Measurements from ENCODE around the gene SYTL5. TPM values are rescaled to one million over a fixed set of nuclear protein-coding genes. Genes with fewer than 3 reads are reported as not detected.

Gene SYTL5
- total RNA-seq, 1 experiment from 2014 or later: not detected

- in situ Hi-C loops (cut with HindIII; ENCODE audit: low pct_unique_long_range_greater_than_20kb, low sequenced_read_pairs): no loop called here
- DNase-seq (ENCODE audit: low read depth): no peak
Measured at GRCh38 chrX:38006778-38007177, 425 bp downstream of the SYTL5 start.

GRCh38 chrX:38008658-38009057 is 2.3 kb downstream of the SYTL5 start:
- DNase-seq (ENCODE audit: low read depth): peak; percentile 37
- in situ Hi-C loops (cut with HindIII; ENCODE audit: low pct_unique_long_range_greater_than_20kb, low sequenced_read_pairs): no loop called here

- in situ Hi-C loops (cut with HindIII; ENCODE audit: low pct_unique_long_range_greater_than_20kb, low sequenced_read_pairs): no loop called here
- no peak for DNase-seq (ENCODE audit: low read depth)
Measured at GRCh38 chrX:38009641-38010040, 3.3 kb downstream of the SYTL5 start.

DNA sequence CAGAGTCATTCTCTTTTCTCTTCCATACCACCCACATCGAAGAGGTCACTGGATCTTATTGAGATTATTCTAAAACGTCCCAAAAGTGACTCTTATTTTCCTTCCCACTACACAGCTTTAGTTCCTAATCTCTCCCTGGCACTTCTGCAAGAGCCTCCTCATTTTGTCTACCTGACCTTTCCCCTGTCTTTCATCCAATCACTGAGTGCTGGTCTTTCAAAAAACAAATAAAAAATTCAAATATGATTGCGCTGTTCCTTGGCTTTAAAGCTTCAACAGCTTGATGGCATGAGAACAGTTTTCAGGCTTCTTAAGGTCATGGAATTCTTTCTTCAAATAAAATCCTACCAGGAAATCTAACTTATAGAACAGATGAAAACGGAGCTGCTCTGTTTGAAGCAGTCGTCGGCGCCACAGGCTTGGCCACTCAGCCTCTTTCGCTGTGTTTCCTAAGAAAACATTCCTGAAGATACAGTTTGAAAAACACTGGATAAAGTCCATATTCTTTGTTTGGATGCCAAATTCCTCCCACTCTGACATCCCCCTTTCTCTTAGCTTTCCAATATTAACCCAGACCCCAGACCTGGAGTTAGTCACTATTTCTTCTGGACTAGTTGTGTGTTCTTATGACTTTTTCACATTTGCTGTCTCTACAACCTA is 12.5 kb downstream of the SYTL5 start:
- in situ Hi-C loops (cut with HindIII; ENCODE audit: low pct_unique_long_range_greater_than_20kb, low sequenced_read_pairs): no loop called here

GRCh38 chrX:38028300-38028699 is 21.9 kb downstream of the SYTL5 start:
- no peak for DNase-seq (ENCODE audit: low read depth)
- in situ Hi-C loops (cut with HindIII; ENCODE audit: low pct_unique_long_range_greater_than_20kb, low sequenced_read_pairs): no loop called here

More for the DNA sequence above, 12.5 kb downstream of the SYTL5 start:
- no peak for DNase-seq (ENCODE audit: low read depth)

DNA sequence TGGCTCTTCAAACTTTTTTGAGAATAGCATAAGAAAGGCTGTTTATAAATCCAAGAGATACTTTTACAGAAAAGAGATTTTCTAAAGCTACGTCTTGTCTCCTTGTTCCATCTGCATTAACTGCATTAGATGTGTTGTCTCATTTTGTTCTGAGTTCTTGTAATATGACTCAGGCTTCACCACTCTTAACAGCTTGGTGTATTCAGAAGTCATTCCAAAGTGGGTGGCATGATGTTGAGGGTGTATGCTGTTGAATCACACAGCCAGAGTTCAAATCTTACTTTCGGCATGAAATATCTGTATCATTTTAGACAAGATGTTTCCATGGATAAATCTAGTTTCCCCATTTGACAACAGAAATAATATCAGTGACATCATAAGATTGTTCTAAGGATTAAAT is 30.1 kb downstream of the SYTL5 start:
- in situ Hi-C loops (cut with HindIII; ENCODE audit: low pct_unique_long_range_greater_than_20kb, low sequenced_read_pairs): no loop called here
- DNase-seq (ENCODE audit: low read depth): no peak

DNA sequence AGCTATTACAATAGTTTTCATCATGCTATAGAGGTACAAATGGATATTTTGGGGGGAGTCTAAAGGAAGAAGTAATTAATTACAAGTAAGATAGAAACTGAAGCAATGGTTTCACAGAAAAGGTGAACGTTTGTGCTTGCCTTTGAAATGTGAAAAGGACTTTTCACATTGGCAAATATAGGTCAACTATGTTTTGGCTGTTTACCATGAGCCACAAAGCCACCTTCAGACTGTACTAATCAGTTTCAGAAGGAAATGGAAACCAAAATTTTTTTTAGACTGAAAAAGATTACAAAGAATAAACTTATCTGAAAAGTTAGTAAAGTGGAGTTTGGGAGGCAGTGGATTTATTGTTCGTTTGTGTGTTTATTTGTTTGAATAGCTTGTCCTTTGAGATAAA is 32.1 kb downstream of the SYTL5 start:
- in situ Hi-C loops (cut with HindIII; ENCODE audit: low pct_unique_long_range_greater_than_20kb, low sequenced_read_pairs): no loop called here
- no peak for DNase-seq (ENCODE audit: low read depth)

DNA sequence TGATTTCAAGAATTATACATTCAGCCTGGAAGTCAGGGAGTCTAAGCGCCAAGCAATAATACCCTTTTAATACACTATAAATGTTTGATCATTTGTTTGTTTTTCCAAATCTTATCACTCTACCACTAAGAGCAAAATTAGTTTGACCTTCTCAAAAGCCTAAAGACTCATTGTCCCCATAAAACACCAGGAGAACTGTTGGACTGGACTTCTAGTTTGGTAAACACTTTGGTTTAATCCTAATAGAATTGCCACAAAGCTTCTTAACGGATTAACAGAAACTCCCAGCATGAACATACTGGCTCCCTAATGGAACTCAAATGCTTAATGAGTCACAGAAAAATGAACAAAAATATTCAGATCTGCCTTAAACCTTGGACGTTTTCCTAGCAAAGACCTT is 34.9 kb downstream of the SYTL5 start:
- no peak for DNase-seq (ENCODE audit: low read depth)
- in situ Hi-C loops (cut with HindIII; ENCODE audit: low pct_unique_long_range_greater_than_20kb, low sequenced_read_pairs): no loop called here

GRCh38 chrX:38044701-38045100 is 38.3 kb downstream of the SYTL5 start:
- in situ Hi-C loops (cut with HindIII; ENCODE audit: low pct_unique_long_range_greater_than_20kb, low sequenced_read_pairs): no loop called here
- no peak for DNase-seq (ENCODE audit: low read depth)

DNA sequence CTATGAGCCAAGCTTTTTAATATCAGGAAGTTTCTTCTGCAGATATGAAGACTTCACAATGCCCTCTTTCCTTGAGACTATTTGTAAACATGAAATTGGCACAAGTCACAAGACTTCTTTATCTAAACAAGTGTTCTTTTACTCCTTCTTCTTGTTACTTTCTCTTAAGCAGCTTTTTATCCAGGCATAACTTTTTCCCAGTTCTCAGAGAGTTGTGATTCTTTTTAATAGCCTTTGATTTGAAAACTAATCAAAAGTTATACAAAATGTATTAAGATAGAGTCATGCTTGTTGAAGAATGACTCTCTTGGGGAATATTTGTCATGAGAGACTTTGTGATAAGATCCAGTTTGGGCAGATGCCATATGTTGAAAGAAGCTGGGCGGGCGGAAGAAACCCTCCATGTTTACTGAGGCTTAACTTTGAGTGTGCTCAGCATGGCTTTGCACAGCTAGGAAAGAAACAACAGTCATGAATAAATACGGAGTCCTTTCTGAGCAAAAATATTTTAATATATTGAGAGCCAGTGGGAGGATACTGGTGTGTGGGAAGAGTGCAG is 39.3 kb downstream of the SYTL5 start:
- DNase-seq (ENCODE audit: low read depth): no peak

GRCh38 chrX:38048886-38049285 is 42.5 kb downstream of the SYTL5 start:
- in situ Hi-C loops (cut with HindIII; ENCODE audit: low pct_unique_long_range_greater_than_20kb, low sequenced_read_pairs): no loop called here
- no peak for DNase-seq (ENCODE audit: low read depth)

More for the DNA sequence above, 39.3 kb downstream of the SYTL5 start:
- in situ Hi-C loops (cut with HindIII; ENCODE audit: low pct_unique_long_range_greater_than_20kb, low sequenced_read_pairs): no loop called here

DNA sequence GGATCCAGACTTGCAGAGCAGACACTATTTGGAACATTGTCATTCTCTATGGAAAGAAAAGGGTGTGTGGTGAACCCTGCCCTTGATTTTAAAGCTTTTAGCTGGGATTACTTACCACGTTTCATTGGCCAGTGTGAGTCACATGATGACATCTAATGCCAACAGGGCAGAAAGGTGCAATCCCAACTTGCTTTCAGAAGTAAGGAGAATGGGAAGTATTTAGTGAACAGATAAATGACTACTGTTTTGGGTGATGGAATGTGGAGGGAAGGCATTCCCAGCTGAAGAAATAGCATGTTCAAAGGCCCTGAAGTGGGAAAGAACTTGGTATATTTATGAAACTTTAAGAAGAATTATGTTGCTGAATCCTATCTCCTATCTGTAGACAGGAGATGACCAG is 44.5 kb downstream of the SYTL5 start:
- no peak for DNase-seq (ENCODE audit: low read depth)
- in situ Hi-C loops (cut with HindIII; ENCODE audit: low pct_unique_long_range_greater_than_20kb, low sequenced_read_pairs): no loop called here

- DNase-seq (ENCODE audit: low read depth): peak; percentile 49
Measured at GRCh38 chrX:38052096-38052495, 45.7 kb downstream of the SYTL5 start.

DNA sequence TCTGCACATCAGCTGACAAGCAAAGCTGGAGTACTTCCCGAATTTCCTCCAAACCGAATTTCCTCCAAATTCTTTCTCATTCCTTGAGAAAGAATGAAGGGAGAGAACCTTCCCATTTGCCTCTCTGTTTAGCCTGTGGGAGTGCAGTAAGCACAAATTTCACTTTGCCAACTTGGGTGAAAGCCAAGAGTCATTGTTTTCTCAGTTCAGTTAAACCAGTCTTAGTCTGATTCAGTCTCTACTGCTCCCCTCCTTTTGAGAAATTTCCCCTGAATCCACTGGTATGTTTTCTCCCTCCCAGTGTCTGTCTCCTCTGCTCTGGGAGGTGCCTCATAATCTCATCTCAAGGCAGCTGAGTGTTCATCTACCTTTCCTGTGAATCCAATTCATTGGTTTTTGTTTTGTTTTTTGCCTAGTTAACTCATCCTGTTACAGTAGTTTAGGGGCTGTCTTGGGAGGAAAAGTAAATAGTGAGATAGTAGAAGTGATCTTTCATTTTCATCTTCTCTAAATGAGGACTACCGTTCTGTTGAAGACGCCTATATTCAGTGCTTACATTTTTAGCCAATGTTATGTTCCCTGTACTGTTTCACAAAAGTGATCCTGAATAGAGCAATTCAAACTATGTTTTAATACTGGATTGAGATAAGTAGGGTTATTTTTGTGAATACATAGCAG is 49.0 kb downstream of the SYTL5 start:
- peak; percentile 24 for DNase-seq (ENCODE audit: low read depth)
- in situ Hi-C loops (cut with HindIII; ENCODE audit: low pct_unique_long_range_greater_than_20kb, low sequenced_read_pairs): no loop called here

More at GRCh38 chrX:38052096-38052495, 45.7 kb downstream of the SYTL5 start:
- in situ Hi-C loops (cut with HindIII; ENCODE audit: low pct_unique_long_range_greater_than_20kb, low sequenced_read_pairs): no loop called here

GRCh38 chrX:38060331-38060878 is 54.1 kb downstream of the SYTL5 start:
- DNase-seq (ENCODE audit: low read depth): peak; percentile 51
- in situ Hi-C loops (cut with HindIII; ENCODE audit: low pct_unique_long_range_greater_than_20kb, low sequenced_read_pairs): no loop called here

- in situ Hi-C loops (cut with HindIII; ENCODE audit: low pct_unique_long_range_greater_than_20kb, low sequenced_read_pairs): no loop called here
- DNase-seq (ENCODE audit: low read depth): peak; percentile 61
Measured at GRCh38 chrX:38061335-38061734, 55.0 kb downstream of the SYTL5 start.

DNA sequence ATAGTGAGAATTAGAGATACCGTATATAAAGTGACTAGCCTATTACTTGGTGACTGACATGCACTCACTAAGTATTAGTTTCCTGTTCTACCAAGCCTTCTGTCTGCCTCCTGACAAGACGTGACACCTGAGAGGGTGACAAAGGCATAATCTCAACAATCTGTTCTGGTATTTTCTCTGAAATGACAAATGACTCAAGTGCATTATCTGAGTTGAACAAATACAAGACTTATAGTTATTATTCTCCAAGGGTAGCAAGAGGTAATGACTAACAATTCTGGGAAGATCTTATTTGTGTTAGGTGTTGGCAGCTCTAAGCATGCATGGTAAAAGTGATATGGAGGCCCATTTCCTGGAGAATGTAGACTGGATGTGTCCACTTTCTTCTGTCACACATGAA is 60.6 kb downstream of the SYTL5 start:
- DNase-seq (ENCODE audit: low read depth): no peak
- in situ Hi-C loops (cut with HindIII; ENCODE audit: low pct_unique_long_range_greater_than_20kb, low sequenced_read_pairs): no loop called here

- no peak for DNase-seq (ENCODE audit: low read depth)
- in situ Hi-C loops (cut with HindIII; ENCODE audit: low pct_unique_long_range_greater_than_20kb, low sequenced_read_pairs): no loop called here
Measured at GRCh38 chrX:38069273-38069672, 62.9 kb downstream of the SYTL5 start.

- in situ Hi-C loops (cut with HindIII; ENCODE audit: low pct_unique_long_range_greater_than_20kb, low sequenced_read_pairs): no loop called here
- no peak for DNase-seq (ENCODE audit: low read depth)
Measured at GRCh38 chrX:38069991-38070390, 63.6 kb downstream of the SYTL5 start.

Data from Caki2 (cell line).